Measurements from ENCODE around the gene CACNA1E.

GRCh38 chr1:181593042-181593441 is 109.7 kb downstream of the CACNA1E start:
- TF ChIP-seq CTCF (conservative IDR thresholded peaks at IDR 0.05): no peak
- TF ChIP-seq ZFX (IDR thresholded peaks at IDR 0.05): no peak
